ENCODE data around the gene GNA15. TPM values are rescaled to one million over a fixed set of nuclear protein-coding genes. Genes with fewer than 3 reads are reported as not detected.

GNA15 gene
- total RNA-seq, 4 donors from 2014 or later: 1.2 to 7.2 (median 2.9) TPM

DNA sequence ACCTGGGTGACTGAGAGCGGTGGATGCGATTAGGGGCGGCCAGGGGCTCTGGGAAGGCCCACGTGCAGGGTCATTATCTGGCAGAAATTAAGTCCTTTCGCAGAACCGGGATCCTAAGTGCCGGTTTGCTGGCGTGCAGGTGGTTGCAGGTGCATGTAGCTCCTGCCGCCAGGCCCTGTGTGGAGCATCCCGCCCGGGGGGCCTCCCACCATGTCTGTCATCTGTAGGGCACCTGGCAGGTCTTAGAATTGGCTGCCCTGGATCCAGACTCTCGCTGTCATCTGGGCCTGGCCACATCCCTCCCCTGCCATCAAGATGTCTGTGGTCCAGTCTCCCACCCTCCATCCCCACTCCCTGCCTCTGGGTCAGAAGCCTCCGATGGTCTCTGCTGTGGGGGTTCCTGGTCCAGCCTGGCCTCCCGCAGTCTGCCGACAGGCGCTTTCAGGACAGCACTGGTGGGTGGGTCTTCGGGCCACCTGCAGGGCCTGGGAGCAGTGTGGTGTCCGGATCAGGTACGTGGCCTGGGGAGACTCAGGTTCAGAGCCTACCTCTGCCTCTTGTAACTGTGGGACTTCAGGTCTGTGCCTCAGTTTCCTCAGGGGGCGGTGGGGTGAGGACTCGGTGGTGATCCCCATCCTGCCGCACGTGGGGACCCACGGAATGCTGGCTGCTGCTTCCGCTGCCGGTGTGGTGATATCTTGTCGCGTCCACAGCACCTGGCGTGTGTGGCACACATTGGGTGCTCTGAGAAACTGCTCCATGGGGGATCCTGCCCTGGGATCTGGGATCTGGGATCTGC is 36.3 kb upstream of the GNA15 start:
- no peak for DNase-seq
- Histone ChIP-seq H3K27ac (peak overlapping the region; percentile 67 to 73), H3K36me3 (no peaks in the 10 kb centered on the region), H3K4me3 (peak overlapping the region in 1 of 2 donors; percentile 95), H3K27me3 (no peaks in the 10 kb centered on the region), H3K4me1 (peaks cover 0 to 46% of the 10 kb centered on the region in 2 donors), H3K9me3 (no peaks in the 10 kb centered on the region)
- intact Hi-C loops (cut with DNase I; ENCODE audit: low total_unique reads): loop anchor here (10.0 kb wide), 1 partner anchor 145 kb away; no protein-coding TSS in a partner anchor
- no peak for TF ChIP-seq POLR2A (IDR thresholded peaks at IDR 0.05)
- TF ChIP-seq, protein P1, sequence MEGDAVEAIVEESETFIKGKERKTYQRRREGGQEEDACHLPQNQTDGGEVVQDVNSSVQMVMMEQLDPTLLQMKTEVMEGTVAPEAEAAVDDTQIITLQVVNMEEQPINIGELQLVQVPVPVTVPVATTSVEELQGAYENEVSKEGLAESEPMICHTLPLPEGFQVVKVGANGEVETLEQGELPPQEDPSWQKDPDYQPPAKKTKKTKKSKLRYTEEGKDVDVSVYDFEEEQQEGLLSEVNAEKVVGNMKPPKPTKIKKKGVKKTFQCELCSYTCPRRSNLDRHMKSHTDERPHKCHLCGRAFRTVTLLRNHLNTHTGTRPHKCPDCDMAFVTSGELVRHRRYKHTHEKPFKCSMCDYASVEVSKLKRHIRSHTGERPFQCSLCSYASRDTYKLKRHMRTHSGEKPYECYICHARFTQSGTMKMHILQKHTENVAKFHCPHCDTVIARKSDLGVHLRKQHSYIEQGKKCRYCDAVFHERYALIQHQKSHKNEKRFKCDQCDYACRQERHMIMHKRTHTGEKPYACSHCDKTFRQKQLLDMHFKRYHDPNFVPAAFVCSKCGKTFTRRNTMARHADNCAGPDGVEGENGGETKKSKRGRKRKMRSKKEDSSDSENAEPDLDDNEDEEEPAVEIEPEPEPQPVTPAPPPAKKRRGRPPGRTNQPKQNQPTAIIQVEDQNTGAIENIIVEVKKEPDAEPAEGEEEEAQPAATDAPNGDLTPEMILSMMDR (IDR thresholded peaks at IDR 0.05): no peak

DNA sequence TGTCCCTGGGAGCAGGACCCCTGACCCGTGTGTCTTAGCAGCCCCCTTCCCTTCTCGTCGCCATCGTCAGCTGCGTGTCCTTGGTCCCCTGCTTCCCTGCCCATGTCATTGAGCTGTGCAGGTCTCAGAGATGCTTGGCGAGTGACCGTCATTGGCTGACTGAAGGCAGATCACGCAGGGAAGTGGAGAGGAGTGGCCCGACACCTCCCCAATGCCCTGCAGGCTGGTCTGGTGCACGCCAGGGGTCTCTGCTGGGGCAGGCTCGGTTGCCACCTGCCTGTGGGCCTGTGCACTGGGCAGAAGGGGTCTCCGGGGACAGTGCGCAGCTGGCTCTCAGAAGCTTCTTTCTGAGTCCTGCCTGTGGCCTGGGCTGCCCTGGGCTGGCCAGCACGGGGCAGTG is 35.5 kb upstream of the GNA15 start:
- TF ChIP-seq, protein P1 (IDR thresholded peaks at IDR 0.05): no peak
- no peak for TF ChIP-seq POLR2A (IDR thresholded peaks at IDR 0.05)
- Histone ChIP-seq H3K4me1 (peaks cover 0 to 42% of the 10 kb centered on the region in 2 donors), H3K4me3 (no peak overlapping the region), H3K9me3 (no peaks in the 10 kb centered on the region), H3K36me3 (no peaks in the 10 kb centered on the region), H3K27ac (no peak overlapping the region), H3K27me3 (no peaks in the 10 kb centered on the region)
- intact Hi-C loops (cut with DNase I; ENCODE audit: low total_unique reads): loop anchor here (10.0 kb wide), 1 partner anchor 146 kb away; no protein-coding TSS in a partner anchor
- no peak for DNase-seq

DNA sequence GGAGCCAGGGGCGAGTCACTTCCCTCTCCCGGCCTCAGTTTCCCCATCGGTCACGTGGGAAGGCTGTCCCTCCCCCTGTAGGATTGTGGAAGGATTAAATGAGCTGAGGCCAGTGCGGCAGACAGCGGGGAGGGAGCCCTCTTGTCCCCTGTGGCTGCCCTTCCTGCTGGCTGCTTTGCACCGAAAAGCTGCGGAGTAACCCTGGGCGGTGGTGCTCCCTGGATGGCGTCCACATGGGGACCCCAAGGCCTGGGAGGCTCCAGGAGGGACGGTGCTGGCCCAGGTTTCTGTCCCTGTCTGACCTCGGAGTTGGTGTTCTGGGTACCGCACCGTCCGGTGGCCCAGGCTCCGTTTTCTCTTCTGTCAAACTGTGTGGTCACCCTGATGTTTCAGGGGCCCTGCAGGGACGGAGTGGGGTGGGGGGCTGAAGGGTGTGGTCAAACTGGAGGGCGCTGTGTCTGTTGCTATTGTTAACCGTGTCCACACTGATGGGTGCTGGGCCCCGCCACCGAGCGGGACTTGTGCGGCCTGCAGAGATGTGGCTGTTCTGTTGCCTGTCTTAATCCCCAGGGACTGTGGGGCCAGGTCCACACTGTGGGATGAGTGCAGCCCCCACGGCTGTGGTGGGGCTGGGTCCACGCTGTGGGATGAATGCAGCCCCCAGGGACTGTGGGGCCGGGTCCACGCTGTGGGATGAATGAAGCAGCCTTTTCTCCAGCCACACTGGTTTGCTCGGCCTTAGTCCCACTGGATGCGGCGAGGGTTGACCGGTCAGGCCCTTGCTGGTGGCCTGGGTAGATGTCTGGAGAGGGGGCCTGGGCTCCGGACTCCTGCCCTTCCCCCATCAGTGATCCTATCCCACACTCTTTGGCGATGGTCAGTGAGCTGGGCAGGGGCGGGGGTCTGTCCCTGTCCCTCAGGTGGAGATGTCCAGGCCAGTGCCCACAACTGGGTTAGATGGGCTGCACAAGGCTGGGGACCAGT is 34.8 kb upstream of the GNA15 start:
- H3K27ac ChIP-seq: no peak overlapping the region
- intact Hi-C loops (cut with DNase I; ENCODE audit: low total_unique reads): loop anchor here (10.0 kb wide), 1 partner anchor 146 kb away; no protein-coding TSS in a partner anchor
- TF ChIP-seq, protein P1 (IDR thresholded peaks at IDR 0.05): no peak
- TF ChIP-seq POLR2A (IDR thresholded peaks at IDR 0.05): no peak
- DNase-seq: no peak
- H3K9me3 ChIP-seq: no peaks in the 10 kb centered on the region
- no peaks in the 10 kb centered on the region for H3K36me3 ChIP-seq
- H3K4me3 ChIP-seq: no peak overlapping the region
- H3K27me3 ChIP-seq: no peaks in the 10 kb centered on the region
- peaks cover 0 to 35% of the 10 kb centered on the region in 2 donors for H3K4me1 ChIP-seq

DNA sequence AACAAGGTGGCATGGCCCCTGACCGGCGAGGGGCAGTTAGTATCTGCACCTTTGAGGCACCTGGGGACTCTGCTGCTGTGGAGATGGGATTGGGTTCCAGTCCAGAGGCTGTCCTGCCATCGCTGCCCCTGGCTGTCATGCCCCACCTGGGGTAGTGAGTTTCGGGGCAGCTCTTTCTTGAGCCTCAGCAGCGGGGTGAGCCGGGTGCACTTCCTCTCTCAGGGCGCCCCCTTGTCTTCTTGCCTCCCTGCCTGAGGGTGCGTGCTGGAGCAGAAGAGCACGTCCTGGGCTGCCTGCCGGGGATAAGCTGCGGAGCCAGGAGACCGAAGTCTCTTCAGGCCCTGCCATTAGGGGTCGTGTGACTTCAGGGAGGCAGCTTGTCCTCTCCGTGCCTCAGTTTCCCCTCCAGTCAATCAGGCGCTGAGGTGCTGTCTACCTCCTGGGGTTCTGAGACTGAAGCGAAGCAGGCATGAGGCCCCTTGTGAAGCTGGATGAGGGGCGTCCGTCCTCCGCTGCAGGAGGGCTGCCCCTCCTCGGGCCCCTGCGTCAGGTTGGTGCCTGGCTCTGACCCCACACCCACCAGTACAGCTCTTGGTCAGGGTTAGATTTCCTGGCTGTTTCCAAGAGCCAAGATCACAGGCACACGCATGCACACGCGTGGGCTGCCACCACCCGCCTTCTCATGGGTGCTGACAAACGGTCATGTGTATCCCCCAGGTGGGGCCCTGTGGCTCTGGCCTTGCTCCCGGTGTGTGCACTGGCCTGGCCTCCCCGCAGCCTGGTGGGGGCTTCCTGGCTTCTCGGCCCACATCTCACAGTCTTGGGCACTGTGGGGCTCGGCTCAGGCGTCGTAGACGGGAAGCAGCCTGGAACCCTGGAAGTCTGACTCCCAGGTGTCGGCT is 33.3 kb upstream of the GNA15 start:
- H3K36me3 ChIP-seq: no peaks in the 10 kb centered on the region
- no peak overlapping the region for H3K27ac ChIP-seq
- no peaks in the 10 kb centered on the region for H3K9me3 ChIP-seq
- intact Hi-C loops (cut with DNase I; ENCODE audit: low total_unique reads): loop anchor here (10.0 kb wide), 1 partner anchor 148 kb away; no protein-coding TSS in a partner anchor
- H3K4me3 ChIP-seq: no peak overlapping the region
- H3K27me3 ChIP-seq: no peaks in the 10 kb centered on the region
- peaks cover 0 to 21% of the 10 kb centered on the region in 2 donors for H3K4me1 ChIP-seq
- no peak for DNase-seq
- TF ChIP-seq POLR2A (IDR thresholded peaks at IDR 0.05): no peak
- TF ChIP-seq, protein P1 (IDR thresholded peaks at IDR 0.05): no peak
